T-helper 9 cell (primary cell): ENCODE results near the gene WWC2.
"Not testable (repeated sequence)": the region's sequence is repeated elsewhere in the genome, so short reads cannot be mapped to it uniquely, and the experiment has no call there.

Experiments used
- DNase-seq: peaks from one replicate; pipeline ENCODE4 v3.0.0-alpha.2; 2020

WWC2 gene

GRCh38 chr4:183303301-183303700 is 204.2 kb downstream of the WWC2 start:
- no peak for DNase-seq

- no peak for DNase-seq
These were observed 205.0 kb downstream of the WWC2 start for GRCh38 chr4:183304067-183304466.

- no peak for DNase-seq
These were observed 205.5 kb downstream of the WWC2 start for GRCh38 chr4:183304538-183304937.

DNA sequence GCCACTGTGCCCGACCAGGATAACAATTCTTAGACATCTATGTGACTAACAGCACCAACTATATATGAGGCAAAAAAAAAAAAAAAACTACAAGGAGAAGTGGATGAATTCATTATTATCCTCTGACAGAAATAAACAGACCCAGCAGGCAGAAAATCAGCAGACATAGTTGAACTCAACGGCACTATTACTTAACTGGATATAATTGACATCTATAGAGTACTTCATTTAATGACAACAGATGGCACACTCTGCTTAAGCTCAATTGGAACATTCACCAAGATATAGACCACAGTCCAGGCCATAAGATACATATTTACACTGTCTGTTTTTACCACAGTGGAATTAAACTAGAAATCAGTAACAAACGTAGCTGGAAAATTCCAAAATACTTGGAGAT is 207.8 kb downstream of the WWC2 start:
- DNase-seq, result no peak

DNA sequence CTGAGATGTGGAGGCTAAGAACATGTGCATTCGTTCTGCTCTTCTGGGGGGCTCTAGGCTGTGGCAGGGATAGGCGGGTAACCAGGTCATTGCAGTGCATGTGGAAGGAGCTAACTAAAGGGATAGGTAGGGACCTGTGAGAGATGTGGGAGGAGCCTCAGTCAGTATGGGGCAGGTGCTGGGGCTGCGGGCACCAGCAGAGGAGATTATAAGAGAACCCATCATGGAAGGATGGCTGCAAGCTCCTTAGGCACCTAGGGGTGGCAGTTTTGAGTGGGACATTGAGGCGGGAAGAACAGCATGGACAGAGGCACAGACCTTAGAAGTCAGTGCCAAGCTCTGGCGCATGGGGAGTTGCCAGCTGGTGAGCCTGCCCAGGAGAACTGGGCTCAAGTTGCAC is 213.8 kb downstream of the WWC2 start:
- no peak for DNase-seq

DNA sequence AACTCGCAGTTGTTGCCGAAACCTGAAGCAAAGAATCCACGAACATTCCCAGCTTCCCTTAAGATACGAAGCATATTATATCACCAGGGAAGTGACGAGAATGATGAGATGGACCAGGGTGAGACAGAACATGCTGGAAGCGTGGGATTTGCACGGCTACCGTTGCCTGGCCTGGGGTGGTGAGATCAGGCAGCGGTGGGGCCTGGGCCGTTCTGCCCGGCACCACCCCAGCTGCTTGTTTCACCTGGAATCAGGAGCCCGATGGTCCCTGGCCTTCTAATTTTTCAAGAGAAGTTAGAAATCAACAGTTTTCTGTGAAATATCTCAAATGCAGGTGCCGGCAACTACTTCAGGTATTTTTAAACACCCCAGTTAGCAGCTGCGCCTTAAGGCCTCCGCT is 215.3 kb downstream of the WWC2 start:
- no peak for DNase-seq

GRCh38 chr4:183314806-183315205 is 215.7 kb downstream of the WWC2 start:
- no peak for DNase-seq

DNA sequence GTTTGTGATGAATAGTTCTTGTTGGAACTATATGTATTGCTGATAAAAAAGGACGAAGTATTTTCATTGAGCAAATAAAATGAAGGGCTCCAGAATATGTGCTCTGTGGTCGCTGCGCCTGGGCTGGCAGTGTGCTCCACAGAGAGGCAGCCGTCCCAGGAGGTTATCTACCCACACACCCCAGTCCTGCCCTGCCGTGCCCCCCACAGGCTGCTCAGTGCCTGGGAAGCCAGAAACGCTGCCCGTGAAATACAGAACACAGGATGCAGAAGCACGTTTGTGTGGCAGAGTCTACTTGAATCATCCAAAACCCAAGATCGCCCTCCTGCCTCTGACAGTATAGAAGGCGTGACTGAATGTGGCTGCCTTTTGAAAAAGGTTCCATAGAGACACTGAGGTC is 219.6 kb downstream of the WWC2 start:
- no peak for DNase-seq

- DNase-seq, result no peak
These were observed 221.4 kb downstream of the WWC2 start, which contains the start of gene CLDN22 for GRCh38 chr4:183320211-183321059. TSS of gene CLDN22 (minus strand) at chr4:183320276. CDS start at chr4:183320218, 58 bp downstream.

- no peak for DNase-seq
These were observed 222.0 kb downstream of the WWC2 start for GRCh38 chr4:183321079-183321478.

GRCh38 chr4:183321516-183321915 is 222.5 kb downstream of the WWC2 start:
- DNase-seq, result no peak

DNA sequence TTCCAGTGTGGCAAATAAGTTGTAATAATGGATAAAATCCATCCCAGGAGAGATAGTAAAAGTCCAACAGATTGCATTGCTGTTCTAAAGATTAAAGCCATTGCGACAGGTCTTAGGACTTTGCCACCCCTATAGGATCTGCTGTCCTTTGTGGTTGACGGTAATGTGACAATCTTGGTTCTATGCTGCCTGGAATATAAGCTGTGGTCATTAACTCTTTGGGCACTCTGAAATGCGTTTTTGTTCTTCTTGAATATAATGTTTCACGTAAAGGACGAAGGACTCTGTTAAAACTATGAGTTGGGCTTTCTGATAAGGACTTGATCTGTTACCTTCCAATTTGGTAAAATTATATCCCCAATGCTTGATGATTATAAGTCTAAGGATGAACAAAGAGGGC is 223.3 kb downstream of the WWC2 start, which contains the start of gene CLDN24:
CLDN24 (minus strand) TSS at position 101 of the 400 bp plus-strand sequence; CDS start at position 101, 0 bp downstream.
- no peak for DNase-seq

DNA sequence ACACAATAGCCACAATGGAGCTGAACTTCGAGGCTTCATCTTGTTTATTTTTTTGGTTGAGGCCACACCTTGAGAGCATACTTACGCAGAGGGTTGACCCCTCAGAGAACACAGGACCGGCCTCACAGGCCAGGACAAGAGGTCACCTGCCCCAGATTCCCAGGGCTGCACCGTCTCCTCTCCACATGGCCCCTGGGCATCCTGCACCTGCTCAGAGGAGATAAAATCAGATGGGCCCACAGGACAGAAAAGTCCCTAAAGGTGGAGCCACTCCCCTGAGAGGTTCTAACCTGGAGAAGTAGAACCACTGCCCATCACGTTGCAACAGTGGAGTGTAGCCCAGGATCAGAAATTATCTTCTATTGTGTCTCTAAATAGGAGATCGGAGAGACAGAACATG is 224.2 kb downstream of the WWC2 start:
- DNase-seq, result no peak

DNA sequence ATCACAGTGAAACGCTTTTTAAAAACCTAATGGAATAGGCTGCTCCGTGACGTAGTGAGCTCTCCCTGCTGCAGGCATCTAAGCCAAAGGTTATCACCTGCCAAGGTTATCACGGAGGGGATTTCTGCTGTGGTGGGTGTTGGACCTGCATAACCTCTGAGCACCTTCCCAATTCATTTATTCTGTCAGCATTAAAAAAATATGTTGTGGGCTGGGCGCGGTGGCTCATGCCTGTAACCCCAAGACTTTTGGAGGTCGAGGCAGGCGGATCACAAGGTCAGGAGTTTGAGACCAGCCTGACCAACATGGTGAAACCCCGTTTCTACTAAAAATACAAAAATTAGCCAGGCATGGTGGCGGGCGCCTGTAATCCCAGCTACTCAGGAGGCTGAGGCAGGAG is 225.0 kb downstream of the WWC2 start:
- not testable (repeated sequence) for DNase-seq

- DNase-seq, result no peak
These were observed 225.6 kb downstream of the WWC2 start for GRCh38 chr4:183324619-183325018.

DNA sequence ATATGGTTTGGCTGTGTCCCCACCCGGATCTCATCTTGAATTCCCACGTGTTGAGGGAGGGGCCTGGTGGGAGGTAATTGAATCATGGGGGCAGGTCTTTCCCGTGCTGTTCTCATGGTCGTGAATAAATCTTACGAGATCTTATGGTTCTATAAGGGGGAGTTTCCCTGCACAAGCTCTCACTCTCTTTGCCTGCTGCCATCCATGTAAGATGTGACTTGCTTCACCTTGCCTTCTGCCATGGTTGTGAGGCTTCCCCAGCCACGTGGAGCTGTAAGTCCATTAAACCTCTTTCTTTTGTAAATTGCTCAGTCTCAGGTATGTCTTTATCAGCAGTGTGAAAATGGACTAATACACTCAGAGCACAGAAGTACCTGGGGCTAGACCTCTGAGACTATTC is 227.3 kb downstream of the WWC2 start:
- DNase-seq, result not testable (repeated sequence)

- no peak for DNase-seq
These were observed 227.8 kb downstream of the WWC2 start for GRCh38 chr4:183326853-183327252.

DNA sequence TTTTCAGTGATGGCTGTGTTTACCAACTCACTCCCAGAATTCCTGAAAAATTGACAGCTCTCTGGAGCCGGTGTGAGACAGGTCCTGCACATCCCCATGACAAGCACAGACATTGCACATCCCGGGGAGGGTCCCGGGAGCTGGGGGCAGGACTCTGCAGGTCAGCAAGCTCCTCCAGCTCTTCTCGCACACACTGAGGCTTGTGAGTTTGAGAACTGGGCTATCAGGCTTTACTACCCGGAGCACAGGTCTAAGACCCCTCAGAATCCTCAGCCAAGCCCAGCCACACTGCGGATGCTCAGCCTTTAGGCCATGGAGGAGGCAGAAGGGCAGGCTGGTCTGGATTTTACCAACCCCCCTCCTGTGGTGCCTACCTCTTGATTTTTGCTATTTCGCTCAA is 228.8 kb downstream of the WWC2 start:
- no peak for DNase-seq

GRCh38 chr4:183328832-183329231 is 229.8 kb downstream of the WWC2 start:
- no peak for DNase-seq

DNA sequence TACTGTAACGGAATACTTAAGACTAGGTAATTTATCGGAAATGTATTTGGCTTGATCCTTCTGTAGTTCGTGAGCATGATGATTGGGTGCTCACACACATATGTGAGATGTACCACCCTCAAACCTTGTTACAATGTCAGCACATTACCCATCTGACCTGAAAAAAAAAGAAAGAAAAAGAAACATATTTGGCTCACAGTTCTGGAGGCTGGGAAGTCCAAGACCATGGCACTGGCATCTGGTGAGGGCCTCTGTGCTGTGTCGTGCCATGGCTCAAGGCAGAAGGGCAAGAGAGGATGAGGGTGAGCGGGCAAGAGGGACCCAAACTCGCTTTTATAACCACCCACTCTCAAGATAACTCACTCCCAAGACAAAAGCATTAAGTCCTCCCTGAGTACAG is 230.2 kb downstream of the WWC2 start:
- no peak for DNase-seq

DNA sequence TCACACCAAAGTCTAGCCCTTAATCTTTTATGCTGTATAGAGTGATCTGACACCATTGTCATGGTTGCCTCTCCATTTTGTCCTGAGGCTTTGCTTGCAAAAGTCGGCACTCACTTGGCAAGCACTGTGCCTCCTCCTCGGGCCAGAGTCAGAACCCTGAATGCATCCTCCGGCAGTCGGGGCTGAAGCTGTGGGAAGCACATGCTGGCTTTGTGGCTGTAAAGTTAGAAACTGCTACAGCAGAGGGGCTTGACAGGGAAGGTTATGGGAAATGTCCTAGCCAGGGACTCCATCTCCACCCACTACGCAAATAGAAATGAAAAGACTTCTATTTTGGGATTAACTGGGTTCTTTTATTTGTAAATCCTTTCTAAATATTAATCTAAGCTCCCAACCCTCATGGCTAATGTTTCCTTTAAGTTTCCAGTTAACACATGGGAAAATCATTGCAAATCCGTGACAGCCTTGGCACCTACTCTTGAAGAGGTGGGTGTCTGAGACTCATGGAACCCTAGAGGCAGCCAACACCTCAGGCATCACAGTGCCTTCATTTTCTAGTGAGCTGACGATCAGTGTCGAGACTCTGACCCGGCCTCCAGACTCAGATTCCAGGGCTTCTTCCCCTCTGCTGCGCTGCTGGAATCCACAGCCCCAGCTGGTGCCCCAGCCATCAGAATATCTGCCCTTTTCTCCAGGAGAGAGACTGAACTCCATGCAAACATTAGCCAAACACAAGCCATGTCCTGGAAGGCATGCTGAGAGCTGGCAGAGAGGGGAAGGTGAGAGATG is 231.1 kb downstream of the WWC2 start:
- DNase-seq, result no peak

DNA sequence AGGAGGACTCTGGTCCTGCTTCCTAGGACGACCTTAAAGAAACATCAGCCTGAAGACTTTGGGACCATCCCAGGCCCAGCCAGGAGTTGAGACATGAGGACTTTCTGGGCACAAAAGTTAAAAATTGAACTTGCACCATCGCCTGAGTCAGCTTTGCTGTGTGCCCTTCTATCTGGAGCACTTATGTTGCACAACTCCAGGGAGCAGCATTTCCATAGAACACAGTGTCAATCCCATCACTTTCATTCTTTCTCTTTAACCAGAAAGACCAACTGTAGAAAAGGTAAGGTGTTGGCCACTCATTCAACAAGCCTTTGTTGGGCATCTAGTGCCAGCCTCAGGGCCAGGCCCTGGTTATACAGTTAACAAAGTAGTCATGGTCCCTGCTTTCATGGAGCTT is 231.8 kb downstream of the WWC2 start:
- DNase-seq, result no peak

DNA sequence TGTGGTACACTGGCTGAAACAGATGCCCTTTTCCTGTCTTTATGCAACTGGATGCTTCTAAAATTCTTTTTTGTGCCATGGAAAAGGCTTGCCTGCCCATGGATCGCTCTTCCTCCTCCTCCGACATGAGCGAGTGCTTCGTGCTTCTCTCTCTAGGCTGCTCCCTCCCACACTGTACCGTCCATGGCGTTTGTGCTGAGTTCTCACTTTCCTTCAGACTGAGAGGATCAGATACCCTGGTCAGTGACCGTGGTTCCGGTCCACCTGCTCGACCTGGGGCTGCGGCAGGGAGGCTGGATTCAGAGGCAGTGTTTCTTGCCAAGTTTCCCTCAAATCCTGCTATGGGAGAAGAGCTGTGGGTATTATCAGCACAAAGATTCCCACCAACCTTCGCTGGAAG is 233.4 kb downstream of the WWC2 start:
- no peak for DNase-seq

GRCh38 chr4:183333202-183333601 is 234.1 kb downstream of the WWC2 start:
- DNase-seq, result no peak
